ENCODE results near the gene MERTK. TPM values are rescaled to one million over a fixed set of nuclear protein-coding genes. Genes with fewer than 3 reads are reported as not detected.

MERTK gene
- total and polyA plus RNA-seq, 2 of the 13 experiments (the other 11 are each of a cell fraction or from before 2014, with no cell fraction given), result 37.3 to 44.7 TPM

DNA sequence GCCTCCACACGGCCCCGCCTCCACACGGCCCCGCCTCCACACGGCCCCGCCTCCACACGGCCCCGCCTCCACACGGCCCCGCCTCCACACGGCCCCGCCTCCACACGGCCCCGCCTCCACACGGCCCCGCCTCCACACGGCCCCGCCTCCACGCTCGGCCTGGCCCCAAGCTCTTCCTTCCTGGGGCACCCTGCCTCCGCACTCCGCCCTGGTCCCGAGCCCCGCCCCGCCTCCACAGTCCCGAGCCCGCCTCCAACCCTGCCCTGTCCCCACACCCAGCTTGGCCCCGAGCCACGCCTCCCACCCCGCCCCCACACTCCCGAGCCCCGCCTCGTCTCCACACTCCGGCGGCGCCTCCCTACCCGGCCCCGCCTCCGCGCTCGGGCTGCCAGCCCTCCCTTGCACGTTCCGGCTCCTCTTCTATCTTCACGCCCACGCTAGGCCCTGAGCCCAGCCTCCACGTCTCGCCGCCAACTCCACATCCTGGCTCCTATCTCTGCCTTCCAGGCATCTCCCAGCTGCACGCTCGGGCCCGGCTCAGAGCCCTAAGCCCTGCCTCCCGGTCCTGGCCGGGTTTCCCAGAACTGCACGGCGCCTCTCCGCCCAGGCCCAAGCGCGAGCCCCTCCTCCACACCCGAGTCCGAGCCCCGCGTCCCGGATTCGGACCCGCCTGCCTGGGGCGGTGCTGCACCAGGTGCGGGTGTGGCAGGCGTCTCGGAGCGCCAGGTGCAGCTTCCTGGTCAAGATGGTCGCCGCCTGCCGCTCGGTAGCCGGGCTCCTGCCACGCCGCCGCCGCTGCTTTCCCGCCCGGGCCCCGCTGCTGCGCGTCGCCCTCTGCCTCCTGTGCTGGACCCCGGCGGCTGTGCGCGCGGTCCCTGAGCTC is 156.7 kb downstream of the MERTK start, which contains the start of gene TMEM87B (continued):
- TF ChIP-seq, protein P1, sequence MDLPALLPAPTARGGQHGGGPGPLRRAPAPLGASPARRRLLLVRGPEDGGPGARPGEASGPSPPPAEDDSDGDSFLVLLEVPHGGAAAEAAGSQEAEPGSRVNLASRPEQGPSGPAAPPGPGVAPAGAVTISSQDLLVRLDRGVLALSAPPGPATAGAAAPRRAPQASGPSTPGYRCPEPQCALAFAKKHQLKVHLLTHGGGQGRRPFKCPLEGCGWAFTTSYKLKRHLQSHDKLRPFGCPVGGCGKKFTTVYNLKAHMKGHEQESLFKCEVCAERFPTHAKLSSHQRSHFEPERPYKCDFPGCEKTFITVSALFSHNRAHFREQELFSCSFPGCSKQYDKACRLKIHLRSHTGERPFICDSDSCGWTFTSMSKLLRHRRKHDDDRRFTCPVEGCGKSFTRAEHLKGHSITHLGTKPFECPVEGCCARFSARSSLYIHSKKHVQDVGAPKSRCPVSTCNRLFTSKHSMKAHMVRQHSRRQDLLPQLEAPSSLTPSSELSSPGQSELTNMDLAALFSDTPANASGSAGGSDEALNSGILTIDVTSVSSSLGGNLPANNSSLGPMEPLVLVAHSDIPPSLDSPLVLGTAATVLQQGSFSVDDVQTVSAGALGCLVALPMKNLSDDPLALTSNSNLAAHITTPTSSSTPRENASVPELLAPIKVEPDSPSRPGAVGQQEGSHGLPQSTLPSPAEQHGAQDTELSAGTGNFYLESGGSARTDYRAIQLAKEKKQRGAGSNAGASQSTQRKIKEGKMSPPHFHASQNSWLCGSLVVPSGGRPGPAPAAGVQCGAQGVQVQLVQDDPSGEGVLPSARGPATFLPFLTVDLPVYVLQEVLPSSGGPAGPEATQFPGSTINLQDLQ (CRISPR knock-in tag; IDR thresholded peaks at IDR 0.05), result no peak
- peak; percentile 82 for TF ChIP-seq CHCHD3 (CRISPR knock-in tag; IDR thresholded peaks at IDR 0.05)
- no peak; the same call in 1 of the 2 replicates for TF ChIP-seq MIER2 (CRISPR knock-in tag; IDR thresholded peaks at IDR 0.05)
- TF ChIP-seq, protein P2, sequence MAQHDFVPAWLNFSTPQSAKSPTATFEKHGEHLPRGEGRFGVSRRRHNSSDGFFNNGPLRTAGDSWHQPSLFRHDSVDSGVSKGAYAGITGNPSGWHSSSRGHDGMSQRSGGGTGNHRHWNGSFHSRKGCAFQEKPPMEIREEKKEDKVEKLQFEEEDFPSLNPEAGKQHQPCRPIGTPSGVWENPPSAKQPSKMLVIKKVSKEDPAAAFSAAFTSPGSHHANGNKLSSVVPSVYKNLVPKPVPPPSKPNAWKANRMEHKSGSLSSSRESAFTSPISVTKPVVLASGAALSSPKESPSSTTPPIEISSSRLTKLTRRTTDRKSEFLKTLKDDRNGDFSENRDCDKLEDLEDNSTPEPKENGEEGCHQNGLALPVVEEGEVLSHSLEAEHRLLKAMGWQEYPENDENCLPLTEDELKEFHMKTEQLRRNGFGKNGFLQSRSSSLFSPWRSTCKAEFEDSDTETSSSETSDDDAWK (CRISPR knock-in tag; IDR thresholded peaks at IDR 0.05), result no peak
- 0 out of 2 replicates have a peak, but pooled peaks have one; percentile 48 for TF ChIP-seq JUNB (CRISPR knock-in tag; IDR thresholded peaks at IDR 0.05; ENCODE audit: borderline replicate concordance)
- no peak for TF ChIP-seq SCMH1 (CRISPR knock-in tag; IDR thresholded peaks at IDR 0.05; ENCODE audit: borderline replicate concordance)
- TF ChIP-seq ZNF451 (CRISPR knock-in tag; IDR thresholded peaks at IDR 0.05), result peak; percentile 67; the same call in 1 of the 2 replicates
- TF ChIP-seq SIX1 (CRISPR knock-in tag; IDR thresholded peaks at IDR 0.05; ENCODE audit: borderline replicate concordance), result peak; percentile 48; the same call in 1 of the 2 replicates
- peak; percentile 79; the same call in 1 of the 2 replicates for TF ChIP-seq ZFYVE20 (CRISPR knock-in tag; IDR thresholded peaks at IDR 0.05; ENCODE audit: borderline replicate concordance, low read depth)
- TF ChIP-seq YEATS4 (CRISPR knock-in tag; IDR thresholded peaks at IDR 0.05; ENCODE audit: borderline replicate concordance), result peak; percentile 85
- no peak for TF ChIP-seq ZNF644 (CRISPR knock-in tag; IDR thresholded peaks at IDR 0.05; ENCODE audit: low read depth)
- TF ChIP-seq, protein P3, sequence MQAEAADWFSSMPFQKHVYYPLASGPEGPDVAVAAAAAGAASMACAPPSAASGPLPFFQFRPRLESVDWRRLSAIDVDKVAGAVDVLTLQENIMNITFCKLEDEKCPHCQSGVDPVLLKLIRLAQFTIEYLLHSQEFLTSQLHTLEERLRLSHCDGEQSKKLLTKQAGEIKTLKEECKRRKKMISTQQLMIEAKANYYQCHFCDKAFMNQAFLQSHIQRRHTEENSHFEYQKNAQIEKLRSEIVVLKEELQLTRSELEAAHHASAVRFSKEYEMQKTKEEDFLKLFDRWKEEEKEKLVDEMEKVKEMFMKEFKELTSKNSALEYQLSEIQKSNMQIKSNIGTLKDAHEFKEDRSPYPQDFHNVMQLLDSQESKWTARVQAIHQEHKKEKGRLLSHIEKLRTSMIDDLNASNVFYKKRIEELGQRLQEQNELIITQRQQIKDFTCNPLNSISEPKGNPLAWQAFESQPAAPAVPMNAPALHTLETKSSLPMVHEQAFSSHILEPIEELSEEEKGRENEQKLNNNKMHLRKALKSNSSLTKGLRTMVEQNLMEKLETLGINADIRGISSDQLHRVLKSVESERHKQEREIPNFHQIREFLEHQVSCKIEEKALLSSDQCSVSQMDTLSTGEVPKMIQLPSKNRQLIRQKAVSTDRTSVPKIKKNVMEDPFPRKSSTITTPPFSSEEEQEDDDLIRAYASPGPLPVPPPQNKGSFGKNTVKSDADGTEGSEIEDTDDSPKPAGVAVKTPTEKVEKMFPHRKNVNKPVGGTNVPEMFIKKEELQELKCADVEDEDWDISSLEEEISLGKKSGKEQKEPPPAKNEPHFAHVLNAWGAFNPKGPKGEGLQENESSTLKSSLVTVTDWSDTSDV (CRISPR knock-in tag; IDR thresholded peaks at IDR 0.05), result peak; percentile 82
- no peak for TF ChIP-seq ZNF841 (CRISPR knock-in tag; IDR thresholded peaks at IDR 0.05; ENCODE audit: borderline replicate concordance)
- TF ChIP-seq ZNF790 (CRISPR knock-in tag; IDR thresholded peaks at IDR 0.05; ENCODE audit: borderline replicate concordance), result peak; percentile 98; the same call in 1 of the 2 replicates
- TF ChIP-seq, protein P4, sequence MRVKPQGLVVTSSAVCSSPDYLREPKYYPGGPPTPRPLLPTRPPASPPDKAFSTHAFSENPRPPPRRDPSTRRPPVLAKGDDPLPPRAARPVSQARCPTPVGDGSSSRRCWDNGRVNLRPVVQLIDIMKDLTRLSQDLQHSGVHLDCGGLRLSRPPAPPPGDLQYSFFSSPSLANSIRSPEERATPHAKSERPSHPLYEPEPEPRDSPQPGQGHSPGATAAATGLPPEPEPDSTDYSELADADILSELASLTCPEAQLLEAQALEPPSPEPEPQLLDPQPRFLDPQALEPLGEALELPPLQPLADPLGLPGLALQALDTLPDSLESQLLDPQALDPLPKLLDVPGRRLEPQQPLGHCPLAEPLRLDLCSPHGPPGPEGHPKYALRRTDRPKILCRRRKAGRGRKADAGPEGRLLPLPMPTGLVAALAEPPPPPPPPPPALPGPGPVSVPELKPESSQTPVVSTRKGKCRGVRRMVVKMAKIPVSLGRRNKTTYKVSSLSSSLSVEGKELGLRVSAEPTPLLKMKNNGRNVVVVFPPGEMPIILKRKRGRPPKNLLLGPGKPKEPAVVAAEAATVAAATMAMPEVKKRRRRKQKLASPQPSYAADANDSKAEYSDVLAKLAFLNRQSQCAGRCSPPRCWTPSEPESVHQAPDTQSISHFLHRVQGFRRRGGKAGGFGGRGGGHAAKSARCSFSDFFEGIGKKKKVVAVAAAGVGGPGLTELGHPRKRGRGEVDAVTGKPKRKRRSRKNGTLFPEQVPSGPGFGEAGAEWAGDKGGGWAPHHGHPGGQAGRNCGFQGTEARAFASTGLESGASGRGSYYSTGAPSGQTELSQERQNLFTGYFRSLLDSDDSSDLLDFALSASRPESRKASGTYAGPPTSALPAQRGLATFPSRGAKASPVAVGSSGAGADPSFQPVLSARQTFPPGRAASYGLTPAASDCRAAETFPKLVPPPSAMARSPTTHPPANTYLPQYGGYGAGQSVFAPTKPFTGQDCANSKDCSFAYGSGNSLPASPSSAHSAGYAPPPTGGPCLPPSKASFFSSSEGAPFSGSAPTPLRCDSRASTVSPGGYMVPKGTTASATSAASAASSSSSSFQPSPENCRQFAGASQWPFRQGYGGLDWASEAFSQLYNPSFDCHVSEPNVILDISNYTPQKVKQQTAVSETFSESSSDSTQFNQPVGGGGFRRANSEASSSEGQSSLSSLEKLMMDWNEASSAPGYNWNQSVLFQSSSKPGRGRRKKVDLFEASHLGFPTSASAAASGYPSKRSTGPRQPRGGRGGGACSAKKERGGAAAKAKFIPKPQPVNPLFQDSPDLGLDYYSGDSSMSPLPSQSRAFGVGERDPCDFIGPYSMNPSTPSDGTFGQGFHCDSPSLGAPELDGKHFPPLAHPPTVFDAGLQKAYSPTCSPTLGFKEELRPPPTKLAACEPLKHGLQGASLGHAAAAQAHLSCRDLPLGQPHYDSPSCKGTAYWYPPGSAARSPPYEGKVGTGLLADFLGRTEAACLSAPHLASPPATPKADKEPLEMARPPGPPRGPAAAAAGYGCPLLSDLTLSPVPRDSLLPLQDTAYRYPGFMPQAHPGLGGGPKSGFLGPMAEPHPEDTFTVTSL (CRISPR knock-in tag; IDR thresholded peaks at IDR 0.05; ENCODE audit: borderline replicate concordance), result no peak
